Endothelial cell of umbilical vein (primary cell): ENCODE measurements around the gene FBXL17.
"Not testable (repeated sequence)": the region's sequence is repeated elsewhere in the genome, so short reads cannot be mapped to it uniquely, and the experiment has no call there.

Experiments
- EZH2 ChIP-seq: IDR thresholded peaks from 2 replicates; pipeline ENCODE4 v1.6.1; 2012; ENCODE audit warnings: borderline replicate concordance, low read depth, mild to moderate bottlenecking, moderate library complexity, low read length, inconsistent platforms; ENCODE audit not compliant: severe bottlenecking
- FOS ChIP-seq: IDR thresholded peaks from 2 replicates; pipeline ENCODE4 v1.6.1; 2011; ENCODE audit warnings: mild to moderate bottlenecking, low read length, moderate library complexity, borderline replicate concordance; ENCODE audit not compliant: insufficient read depth
- MYC ChIP-seq: IDR thresholded peaks from one replicate; pipeline ENCODE4 v1.6.1; 2011; ENCODE audit warnings: mild to moderate bottlenecking, low read depth, low read length
- POLR2A ChIP-seq: IDR thresholded peaks from 2 replicates; pipeline ENCODE4 v1.6.1; 2012; ENCODE audit warnings: low read depth, mild to moderate bottlenecking, control low read depth, low read length
- TF ChIP-seq, protein P1 (sequence below), 2 donors: IDR thresholded peaks; 1 replicate in 1 of 2; 2 replicates in 1 of 2; pipeline ENCODE4 v1.5.1; 2011; ENCODE audit warnings: low read length in 2 of 2, mild to moderate bottlenecking in 2 of 2, moderate library complexity in 2 of 2, control low read depth in 1 of 2, inconsistent platforms in 1 of 2, low read depth in 1 of 2; ENCODE audit not compliant: insufficient read depth in 1 of 2; ENCODE audit errors: extremely low read depth in 1 of 2
- TF ChIP-seq, protein P2 (sequence below): IDR thresholded peaks from 2 replicates; pipeline ENCODE4 v1.6.1; 2011; ENCODE audit not compliant: insufficient read depth, insufficient read length

DNA sequence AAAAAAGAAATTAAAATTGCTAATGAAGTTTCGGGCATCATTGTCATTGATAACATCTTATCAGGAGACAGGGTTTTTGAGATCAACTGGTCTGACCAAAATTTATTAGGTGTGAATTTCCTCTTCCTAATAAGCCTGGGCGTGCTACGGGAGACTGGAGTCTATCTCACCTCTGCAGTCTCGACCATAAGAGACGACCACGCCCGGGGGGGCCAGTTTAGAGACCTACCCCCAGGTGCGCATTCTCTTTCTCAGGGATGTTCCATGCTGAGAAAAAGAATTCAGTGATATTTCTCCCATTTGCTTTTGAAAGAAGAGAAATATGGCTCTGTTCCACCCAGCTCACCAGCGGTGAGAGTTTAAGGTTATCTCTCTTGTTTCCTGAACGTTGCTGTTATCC lies 107.8 kb downstream of the FBXL17 start:
- TF ChIP-seq, protein P1, sequence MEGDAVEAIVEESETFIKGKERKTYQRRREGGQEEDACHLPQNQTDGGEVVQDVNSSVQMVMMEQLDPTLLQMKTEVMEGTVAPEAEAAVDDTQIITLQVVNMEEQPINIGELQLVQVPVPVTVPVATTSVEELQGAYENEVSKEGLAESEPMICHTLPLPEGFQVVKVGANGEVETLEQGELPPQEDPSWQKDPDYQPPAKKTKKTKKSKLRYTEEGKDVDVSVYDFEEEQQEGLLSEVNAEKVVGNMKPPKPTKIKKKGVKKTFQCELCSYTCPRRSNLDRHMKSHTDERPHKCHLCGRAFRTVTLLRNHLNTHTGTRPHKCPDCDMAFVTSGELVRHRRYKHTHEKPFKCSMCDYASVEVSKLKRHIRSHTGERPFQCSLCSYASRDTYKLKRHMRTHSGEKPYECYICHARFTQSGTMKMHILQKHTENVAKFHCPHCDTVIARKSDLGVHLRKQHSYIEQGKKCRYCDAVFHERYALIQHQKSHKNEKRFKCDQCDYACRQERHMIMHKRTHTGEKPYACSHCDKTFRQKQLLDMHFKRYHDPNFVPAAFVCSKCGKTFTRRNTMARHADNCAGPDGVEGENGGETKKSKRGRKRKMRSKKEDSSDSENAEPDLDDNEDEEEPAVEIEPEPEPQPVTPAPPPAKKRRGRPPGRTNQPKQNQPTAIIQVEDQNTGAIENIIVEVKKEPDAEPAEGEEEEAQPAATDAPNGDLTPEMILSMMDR (IDR thresholded peaks at IDR 0.05; ENCODE audit: extremely low read depth in 1 of 2, insufficient read depth in 1 of 2, low read depth in 1 of 2, low read length in 2 of 2) = not testable (repeated sequence)
- TF ChIP-seq, protein P2, sequence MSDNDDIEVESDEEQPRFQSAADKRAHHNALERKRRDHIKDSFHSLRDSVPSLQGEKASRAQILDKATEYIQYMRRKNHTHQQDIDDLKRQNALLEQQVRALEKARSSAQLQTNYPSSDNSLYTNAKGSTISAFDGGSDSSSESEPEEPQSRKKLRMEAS = not testable (repeated sequence)
- TF ChIP-seq EZH2, MYC, POLR2A, FOS: not testable (repeated sequence)
